HG03520 (cell line): Measurements from ENCODE around the gene SLC6A19.
"Not testable (repeated sequence)": the region's sequence is repeated elsewhere in the genome, so short reads cannot be mapped to it uniquely, and the experiment has no call there.

Experiments used
- ATAC-seq: cut with Tn5 transposase; IDR thresholded peaks from one replicate; pipeline ENCODE4 v1.9.1; 2021; ENCODE audit warnings: mild to moderate bottlenecking, moderate library complexity; ENCODE audit not compliant: unreplicated experiment

The SLC6A19 gene

DNA sequence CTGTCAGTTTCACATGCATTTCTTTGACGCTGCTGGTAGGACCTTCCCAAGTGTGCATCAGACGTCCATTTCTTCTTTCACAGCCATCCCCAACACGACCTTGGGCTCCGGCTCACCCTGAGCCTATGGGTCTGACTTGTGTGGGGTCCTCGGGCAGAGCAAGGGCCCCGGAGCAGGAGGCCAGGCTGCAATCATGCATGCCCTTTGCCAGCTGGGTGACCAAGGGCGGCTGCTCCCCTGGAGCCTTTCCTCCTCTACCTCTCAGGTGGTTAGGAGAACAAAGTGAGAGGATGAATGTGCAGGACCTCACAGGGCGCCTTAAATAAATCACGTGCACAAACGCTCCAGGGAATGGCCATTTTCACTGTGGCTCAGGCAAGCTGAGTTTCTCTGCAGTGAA is 60.2 kb downstream of the SLC6A19 start:
- ATAC-seq, result no peak

DNA sequence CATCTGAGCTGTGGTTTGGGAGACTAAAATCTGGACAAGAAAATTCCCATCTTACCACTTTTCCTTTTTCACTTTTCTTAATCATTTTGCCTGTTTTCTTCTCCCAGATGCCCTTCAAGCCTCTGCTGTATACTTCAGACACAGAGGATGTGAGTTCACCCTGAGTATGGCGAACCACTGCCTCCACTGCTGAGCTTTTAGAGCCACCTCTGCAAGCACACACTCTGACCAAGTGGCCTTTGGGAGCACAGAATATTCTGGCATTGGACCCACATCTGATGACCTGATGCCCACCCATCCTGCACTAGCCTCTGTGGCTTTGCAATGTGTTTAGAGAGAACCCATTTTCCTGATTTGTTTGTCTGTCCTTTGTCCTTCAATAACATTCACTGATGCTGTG is 61.0 kb downstream of the SLC6A19 start:
- ATAC-seq, result no peak

DNA sequence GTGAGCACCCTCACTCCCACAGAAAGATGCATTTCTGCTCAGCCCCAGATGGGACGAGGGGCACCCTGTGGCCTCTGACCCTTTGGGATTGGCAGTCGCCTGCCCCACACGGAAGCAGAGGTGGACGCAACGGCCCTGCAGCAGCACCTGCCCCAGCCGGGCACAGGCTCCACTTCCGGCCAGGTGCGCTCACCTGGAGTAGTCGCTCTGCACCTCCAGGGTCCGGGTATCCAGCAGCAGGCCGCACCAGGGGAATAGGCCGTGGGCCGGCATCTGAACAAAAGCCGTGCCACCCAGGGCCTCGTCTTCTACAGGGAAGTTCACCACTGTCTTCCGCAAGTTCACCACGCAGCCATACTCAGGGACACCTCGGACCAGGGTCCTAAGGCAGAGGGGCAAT is 62.8 kb downstream of the SLC6A19 start:
- no peak for ATAC-seq

DNA sequence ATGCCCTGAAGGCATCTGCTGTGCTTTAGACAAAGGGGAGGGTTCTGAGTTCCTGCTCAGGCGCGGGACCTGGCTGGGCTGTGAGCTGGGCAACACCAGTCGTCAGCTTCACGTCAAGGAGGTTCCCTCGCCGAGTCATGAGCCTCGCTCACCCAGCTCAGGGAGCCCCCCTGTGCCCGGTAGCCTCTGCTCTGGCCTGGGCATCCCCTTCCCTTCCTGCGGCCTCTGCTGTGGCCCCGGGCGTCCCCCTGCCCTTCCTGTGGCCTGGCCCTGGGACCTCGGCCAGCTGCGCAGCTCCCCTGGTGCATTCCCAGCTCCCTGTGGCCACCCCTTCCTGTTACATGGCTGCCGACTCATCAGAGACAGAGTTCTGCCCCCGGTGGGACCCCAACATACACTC is 63.6 kb downstream of the SLC6A19 start:
- no peak for ATAC-seq

DNA sequence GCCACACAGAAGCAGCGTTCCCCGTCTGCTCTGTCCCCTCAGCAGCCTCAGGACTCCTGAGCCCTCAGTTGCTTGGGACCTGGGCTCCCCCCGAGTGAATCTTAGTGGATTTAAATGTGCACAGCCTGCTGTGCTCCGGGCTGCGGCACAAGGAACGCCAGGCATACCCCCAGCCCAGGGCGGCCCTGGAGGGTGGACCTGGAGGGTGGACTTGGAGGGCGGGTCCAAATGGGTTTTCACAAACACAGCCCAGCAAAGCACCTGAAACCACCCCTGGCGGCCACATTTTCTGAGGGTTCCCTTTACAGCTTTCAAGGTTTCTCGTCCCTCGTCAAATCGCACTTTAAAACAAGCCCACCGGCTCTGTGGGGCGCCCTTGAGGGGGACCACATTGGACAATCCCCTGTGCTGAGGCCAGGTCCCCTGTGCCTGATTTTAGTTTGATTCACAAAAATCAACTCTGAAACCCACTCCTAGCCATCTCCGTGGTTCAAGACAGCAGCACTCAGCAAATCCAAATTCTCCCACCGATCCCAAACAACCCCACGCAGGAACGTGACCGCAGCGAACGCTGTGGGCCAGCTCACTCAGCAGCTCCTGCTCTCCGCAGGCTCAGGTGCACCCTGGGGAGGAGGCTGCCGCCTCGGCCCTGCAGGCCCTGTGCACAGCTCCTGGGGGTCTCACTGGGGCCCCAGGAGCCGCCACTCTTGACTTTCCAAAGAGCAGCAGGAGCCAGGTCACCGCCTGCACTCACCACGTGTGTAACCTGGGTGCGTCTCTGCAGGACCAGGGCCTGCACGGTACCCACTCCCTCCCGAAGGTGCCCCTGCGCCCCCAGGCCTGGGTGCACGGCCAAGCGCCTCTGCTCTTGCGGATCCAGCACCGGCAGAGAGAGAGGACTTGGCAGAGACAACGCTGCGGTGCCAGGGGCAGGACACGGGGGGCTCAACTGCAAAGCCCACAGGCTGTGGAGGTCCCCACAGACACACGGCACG is 64.4 kb downstream of the SLC6A19 start:
- ATAC-seq, result no peak

DNA sequence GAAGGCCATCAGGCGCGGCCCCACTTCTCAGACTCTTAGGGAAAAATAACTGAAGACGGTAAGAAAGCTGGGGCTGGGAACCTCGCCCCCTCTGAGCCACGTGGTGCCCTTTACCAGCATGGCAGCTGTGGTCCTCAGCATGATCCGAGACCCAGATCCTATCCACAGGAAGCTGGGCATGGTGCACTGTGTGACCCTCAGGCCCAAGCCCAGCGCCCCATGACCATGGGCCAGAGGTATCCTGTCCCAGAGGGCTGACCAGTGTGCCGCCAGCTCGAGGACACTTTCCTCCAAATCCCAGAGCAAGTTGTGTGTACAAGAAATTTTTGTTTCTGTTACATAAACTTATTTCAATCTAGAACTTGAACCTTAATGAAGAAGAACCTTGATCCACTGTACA is 65.4 kb downstream of the SLC6A19 start:
- ATAC-seq, result no peak

DNA sequence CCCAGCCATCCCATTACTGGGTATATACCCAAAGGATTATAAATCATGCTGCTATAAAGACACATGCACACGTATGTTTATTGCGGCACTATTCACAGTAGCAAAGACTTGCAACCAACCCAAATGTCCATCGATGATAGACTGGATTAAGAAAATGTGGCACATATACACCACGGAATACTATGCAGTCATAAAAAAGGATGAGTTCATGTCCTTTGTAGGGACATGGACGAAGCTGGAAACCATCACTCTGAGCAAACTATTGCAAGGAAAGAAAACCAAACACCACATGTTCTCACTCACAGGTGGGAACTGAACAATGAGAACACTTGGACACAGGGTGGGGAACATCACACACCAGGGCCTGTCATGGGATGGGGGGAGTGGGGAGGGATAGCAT is 66.1 kb downstream of the SLC6A19 start:
- not testable (repeated sequence) for ATAC-seq

DNA sequence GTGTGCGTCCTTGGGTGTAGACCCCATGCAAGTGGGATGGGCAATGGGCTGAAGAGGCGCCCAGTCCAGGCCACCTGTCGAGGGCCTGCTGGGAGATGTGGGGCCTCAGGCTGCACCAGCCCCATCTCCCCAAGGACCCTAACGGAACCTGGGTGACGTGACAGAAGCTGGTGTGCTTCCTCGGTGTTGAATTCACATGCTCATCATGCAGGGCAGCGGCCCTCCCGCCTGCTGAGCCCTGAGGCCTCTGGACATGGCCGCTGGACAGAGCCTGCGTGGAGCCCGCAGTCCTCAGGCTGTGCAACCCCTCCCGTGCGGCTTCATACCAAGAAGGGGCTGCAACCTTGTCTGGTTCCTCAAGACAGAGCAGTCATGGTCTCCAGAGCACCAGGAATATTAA is 66.7 kb downstream of the SLC6A19 start:
- ATAC-seq, result no peak

DNA sequence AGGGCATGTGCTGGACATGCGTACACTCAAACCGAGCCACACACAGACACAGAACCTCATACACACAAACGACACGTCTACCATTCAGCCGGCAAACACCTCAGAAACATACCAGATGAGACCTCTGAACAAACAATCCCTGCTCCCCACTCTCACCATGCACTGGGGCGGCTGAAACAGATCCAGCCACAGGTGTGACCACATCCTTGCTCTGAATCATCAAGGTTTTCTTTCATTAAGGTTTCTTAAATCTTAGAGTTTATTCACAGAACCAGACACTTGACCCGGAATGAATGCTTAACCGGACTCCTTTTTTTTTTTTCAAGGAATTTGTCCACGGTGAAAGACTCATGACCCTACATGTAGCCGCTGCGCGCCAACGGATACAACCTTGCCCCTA is 67.3 kb downstream of the SLC6A19 start:
- ATAC-seq, result no peak

DNA sequence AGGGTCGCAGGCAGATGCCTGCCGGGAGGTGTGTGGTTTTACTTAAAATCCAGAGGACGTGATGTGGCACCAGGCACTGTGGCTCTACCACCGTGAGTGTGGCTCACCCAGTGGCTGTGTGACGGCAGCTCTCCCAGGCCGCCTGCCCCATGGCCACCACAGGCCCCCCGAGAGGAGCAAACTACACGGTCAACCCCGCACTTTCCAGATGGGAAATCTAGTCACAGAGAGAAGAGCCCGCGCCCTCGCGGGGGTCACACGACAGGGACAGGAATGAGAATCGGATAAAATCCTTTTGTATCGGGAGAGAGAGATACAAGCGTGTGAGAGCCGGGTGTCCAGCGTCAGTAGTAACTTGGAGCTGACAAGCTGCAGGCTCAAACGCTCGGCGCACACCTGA is 69.0 kb downstream of the SLC6A19 start:
- ATAC-seq, result no peak

DNA sequence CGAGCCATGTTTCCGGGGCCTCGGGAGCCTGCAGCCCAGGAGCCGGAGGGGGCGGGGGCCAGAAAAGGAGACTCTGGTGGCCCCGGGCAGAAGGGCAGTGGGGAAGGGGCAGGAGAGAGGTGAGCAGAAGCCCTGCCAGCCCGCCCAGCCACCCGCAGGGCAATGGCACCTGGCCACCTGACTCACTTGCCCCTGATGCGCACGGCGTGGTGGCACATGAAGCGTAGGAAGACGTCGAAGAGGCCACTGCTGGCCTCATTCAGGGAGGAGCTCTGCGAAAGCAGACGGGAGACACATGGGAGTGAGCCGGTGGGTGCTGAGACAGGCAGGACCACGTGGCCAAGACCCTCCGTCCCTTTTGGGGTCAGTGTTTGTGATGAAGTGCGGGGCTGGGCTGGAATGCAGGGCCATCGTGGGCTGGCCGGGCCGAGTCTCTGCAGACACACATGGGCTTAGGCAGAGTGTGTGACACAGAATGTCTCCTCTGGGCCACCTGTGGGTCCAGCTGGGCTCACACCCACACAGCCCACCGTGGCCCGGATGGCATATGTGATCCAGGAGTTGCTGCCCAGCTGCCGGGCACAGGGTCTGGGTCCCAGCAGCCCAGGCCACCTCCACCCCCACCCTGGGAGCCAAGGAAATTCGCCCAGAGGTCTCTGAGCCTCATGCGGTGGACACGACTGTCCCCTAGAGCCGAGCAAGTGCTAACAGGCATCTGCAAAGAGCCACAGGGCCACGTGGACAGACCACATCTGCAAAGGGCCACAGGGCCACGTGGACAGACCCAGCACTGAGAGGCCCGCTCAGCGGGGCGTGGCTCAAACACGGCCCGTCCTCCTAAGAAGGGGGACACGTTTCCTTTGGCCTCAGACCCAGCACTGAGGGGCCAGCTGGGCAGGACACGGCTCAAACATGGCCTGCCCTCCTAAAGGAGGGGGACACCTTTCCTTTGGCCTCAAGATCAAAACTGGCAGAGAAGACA is 69.8 kb downstream of the SLC6A19 start:
- no peak for ATAC-seq

DNA sequence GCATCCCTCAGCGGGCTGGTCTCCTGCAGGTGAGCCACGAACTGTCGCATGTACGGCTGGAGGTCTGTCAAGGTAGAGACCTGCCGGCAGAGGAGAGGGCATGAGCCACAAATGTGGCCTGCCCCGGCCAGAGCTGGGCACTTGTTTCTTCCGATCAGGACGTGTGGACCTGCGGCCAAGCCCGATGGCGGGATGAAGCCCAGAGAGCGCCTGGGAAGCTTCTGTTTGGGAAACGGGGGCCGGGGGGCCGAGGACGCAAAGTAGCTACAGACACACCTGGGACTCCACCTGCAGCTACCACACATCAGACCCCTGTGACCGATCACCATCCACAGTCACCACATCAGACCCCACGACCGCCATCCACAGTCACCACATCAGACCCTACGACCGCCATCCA is 70.8 kb downstream of the SLC6A19 start:
- no peak for ATAC-seq

DNA sequence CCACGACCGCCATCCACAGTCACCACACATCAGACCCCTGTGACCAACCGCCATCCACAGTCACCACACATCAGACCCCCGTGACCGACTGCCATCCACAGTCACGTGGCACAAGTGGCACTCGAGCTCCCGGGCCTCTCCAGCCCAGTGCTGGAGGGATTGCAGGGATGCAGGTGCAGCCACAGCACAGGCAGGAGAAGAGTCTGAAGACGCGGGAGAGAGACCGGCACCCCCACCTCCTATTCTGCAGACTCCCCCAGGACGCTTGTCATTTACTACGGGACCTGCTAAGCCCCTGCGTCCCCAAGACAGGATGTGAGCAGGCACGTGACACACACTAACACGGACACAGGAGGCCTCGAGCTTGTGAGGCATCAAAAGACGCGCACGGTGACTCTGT is 72.3 kb downstream of the SLC6A19 start:
- no peak for ATAC-seq

DNA sequence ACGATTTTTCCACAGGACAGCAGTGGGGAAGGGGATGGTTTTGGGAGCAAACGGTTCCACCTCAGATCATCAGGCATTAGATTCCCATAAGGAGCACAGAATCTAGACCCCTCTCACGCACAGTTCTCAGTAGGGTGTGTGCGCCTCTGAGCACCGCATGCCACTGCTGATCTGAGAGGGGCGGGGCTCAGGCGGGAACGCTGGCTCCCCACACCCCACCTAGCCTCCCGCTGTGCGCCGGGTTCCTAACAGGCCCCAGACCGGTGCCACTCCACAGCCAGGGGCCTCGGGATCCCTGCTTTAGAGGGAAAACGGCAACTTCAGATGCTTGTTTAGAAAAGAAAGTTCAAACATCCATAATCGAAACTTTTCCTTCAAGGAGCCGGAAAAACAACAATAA is 73.1 kb downstream of the SLC6A19 start:
- ATAC-seq, result no peak
